ENCODE measurements around the gene PTPRK. TPM values are rescaled to one million over a fixed set of nuclear protein-coding genes. Genes with fewer than 3 reads are reported as not detected.
A peak's percentile ranks its signal among the peaks of the same experiment; 100 is the strongest.

PTPRK gene
- total and polyA plus RNA-seq, 2 of the 13 experiments (the other 11 are each of a cell fraction or from before 2014, with no cell fraction given): 43.6 to 98.3 TPM

DNA sequence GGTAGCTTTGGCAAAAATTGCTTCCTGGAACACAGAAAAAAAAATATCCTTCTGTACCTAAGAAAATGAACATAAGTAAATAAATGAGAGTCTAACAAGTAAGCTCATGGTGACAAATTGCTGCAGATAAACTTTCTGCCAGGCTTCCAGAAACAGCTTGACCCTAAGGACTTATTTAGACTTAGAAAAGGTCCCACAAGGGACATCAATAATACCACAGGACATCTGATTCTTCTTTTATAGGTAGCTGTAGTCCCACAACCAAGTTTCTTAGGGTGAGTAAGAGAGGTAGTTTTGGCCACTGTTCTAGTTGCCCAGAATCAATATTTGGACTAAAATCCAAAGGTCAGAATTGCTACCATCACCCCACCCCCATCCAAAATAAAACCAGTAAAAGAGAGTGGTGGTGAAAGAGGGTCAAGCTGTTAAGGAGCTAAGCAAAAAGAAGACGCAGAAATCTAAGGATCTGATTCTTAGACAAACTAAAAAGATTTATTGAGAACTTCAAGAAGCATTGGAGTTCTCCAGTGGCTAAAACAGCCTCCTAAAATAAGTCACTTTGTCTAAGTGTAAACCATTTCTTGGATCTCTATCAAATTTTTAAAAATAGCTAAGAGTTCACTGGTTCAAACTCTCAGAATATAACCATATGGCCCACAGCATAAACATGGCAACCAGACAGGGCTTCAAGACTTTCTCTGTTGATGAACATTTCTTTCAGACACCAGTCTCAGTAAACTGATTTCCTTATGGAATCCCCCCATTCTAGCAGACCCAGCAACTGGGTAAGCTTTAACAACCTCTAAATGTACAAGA lies 180.6 kb downstream of the PTPRK start (continued):
- TF ChIP-seq, protein P1, sequence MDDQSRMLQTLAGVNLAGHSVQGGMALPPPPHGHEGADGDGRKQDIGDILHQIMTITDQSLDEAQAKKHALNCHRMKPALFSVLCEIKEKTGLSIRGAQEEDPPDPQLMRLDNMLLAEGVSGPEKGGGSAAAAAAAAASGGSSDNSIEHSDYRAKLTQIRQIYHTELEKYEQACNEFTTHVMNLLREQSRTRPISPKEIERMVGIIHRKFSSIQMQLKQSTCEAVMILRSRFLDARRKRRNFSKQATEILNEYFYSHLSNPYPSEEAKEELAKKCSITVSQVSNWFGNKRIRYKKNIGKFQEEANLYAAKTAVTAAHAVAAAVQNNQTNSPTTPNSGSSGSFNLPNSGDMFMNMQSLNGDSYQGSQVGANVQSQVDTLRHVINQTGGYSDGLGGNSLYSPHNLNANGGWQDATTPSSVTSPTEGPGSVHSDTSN (CRISPR knock-in tag; IDR thresholded peaks at IDR 0.05; ENCODE audit: borderline replicate concordance): no peak
- TF ChIP-seq ZNF510 (CRISPR knock-in tag; IDR thresholded peaks at IDR 0.05; ENCODE audit: low read depth): no peak
- no peak for TF ChIP-seq ZNF296 (CRISPR knock-in tag; conservative IDR thresholded peaks at IDR 0.05)
- TF ChIP-seq HMG20B (CRISPR knock-in tag; conservative IDR thresholded peaks at IDR 0.05): no peak
- no peak for TF ChIP-seq ZNF207 (IDR thresholded peaks at IDR 0.05; ENCODE audit: borderline replicate concordance)
- no peak for TF ChIP-seq HNRNPL (IDR thresholded peaks at IDR 0.05; ENCODE audit: low read depth, low read length)
- TF ChIP-seq, protein P2, sequence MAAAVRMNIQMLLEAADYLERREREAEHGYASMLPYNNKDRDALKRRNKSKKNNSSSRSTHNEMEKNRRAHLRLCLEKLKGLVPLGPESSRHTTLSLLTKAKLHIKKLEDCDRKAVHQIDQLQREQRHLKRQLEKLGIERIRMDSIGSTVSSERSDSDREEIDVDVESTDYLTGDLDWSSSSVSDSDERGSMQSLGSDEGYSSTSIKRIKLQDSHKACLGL (CRISPR knock-in tag; IDR thresholded peaks at IDR 0.05): no peak
- TF ChIP-seq ASH2L (IDR thresholded peaks at IDR 0.05; ENCODE audit: insufficient read length, low read depth, low read length): peak; percentile 65
- TF ChIP-seq SIN3B (IDR thresholded peaks at IDR 0.05; ENCODE audit: low read length): no peak
- TF ChIP-seq, protein P3, sequence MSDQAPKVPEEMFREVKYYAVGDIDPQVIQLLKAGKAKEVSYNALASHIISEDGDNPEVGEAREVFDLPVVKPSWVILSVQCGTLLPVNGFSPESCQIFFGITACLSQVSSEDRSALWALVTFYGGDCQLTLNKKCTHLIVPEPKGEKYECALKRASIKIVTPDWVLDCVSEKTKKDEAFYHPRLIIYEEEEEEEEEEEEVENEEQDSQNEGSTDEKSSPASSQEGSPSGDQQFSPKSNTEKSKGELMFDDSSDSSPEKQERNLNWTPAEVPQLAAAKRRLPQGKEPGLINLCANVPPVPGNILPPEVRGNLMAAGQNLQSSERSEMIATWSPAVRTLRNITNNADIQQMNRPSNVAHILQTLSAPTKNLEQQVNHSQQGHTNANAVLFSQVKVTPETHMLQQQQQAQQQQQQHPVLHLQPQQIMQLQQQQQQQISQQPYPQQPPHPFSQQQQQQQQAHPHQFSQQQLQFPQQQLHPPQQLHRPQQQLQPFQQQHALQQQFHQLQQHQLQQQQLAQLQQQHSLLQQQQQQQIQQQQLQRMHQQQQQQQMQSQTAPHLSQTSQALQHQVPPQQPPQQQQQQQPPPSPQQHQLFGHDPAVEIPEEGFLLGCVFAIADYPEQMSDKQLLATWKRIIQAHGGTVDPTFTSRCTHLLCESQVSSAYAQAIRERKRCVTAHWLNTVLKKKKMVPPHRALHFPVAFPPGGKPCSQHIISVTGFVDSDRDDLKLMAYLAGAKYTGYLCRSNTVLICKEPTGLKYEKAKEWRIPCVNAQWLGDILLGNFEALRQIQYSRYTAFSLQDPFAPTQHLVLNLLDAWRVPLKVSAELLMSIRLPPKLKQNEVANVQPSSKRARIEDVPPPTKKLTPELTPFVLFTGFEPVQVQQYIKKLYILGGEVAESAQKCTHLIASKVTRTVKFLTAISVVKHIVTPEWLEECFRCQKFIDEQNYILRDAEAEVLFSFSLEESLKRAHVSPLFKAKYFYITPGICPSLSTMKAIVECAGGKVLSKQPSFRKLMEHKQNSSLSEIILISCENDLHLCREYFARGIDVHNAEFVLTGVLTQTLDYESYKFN (CRISPR knock-in tag; conservative IDR thresholded peaks at IDR 0.05): peak; percentile 84
- peak; percentile 81 for TF ChIP-seq POGZ (CRISPR knock-in tag; IDR thresholded peaks at IDR 0.05)
- TF ChIP-seq NFIC (IDR thresholded peaks at IDR 0.05; ENCODE audit: low read length): peak; percentile 73; the same call in 1 of the 2 replicates
- TF ChIP-seq HNRNPK (IDR thresholded peaks at IDR 0.05; ENCODE audit: low read depth, low read length, poor library complexity, severe bottlenecking): no peak
- TF ChIP-seq IRF2 (CRISPR knock-in tag; IDR thresholded peaks at IDR 0.05): no peak
- TF ChIP-seq, protein P4, sequence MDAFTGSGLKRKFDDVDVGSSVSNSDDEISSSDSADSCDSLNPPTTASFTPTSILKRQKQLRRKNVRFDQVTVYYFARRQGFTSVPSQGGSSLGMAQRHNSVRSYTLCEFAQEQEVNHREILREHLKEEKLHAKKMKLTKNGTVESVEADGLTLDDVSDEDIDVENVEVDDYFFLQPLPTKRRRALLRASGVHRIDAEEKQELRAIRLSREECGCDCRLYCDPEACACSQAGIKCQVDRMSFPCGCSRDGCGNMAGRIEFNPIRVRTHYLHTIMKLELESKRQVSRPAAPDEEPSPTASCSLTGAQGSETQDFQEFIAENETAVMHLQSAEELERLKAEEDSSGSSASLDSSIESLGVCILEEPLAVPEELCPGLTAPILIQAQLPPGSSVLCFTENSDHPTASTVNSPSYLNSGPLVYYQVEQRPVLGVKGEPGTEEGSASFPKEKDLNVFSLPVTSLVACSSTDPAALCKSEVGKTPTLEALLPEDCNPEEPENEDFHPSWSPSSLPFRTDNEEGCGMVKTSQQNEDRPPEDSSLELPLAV (CRISPR knock-in tag; conservative IDR thresholded peaks at IDR 0.05; ENCODE audit: low read depth): no peak
- no peak; the same call in 1 of the 2 replicates for TF ChIP-seq NR2F6 (IDR thresholded peaks at IDR 0.05)
- TF ChIP-seq NR2F6 (CRISPR knock-in tag; IDR thresholded peaks at IDR 0.05): peak; percentile 39
- TF ChIP-seq TGIF2 (CRISPR knock-in tag; IDR thresholded peaks at IDR 0.05): no peak
- no peak for TF ChIP-seq ARHGAP35 (CRISPR knock-in tag; IDR thresholded peaks at IDR 0.05; ENCODE audit: borderline replicate concordance)
- TF ChIP-seq ARID2 (CRISPR knock-in tag; IDR thresholded peaks at IDR 0.05; ENCODE audit: borderline replicate concordance): peak; percentile 44; the same call in 1 of the 2 replicates
- TF ChIP-seq KAT2B (IDR thresholded peaks at IDR 0.05; ENCODE audit: borderline replicate concordance, low read depth, low read length): no peak

Measured in HepG2 (cell line).